Vagina (tissue), 2 donors: Measurements from ENCODE around the gene GJA3. TPM values are rescaled to one million over a fixed set of nuclear protein-coding genes. Genes with fewer than 3 reads are reported as not detected.

Experiments used
- DNase-seq, 2 donors: peaks; one replicate each; pipeline ENCODE4 v3.0.0-alpha.2; 2017; ENCODE audit errors: extremely low spot score in 2 of 2
- H3K27ac ChIP-seq: fragments of 200-600 bp; sonication (generic); one replicate; pipeline ENCODE4 v1.5.1; 2019
- H3K27me3 ChIP-seq: fragments of 200-600 bp; sonication (generic); one replicate; pipeline ENCODE4 v1.5.1; 2019
- H3K36me3 ChIP-seq, 2 donors: fragments of 200-600 bp; sonication (generic); one replicate each; pipeline ENCODE4 v1.5.1; 2017 to 2019
- H3K4me1 ChIP-seq: fragments of 200-600 bp; sonication (generic); one replicate; pipeline ENCODE4 v1.5.1; 2019
- H3K4me3 ChIP-seq, 2 donors: fragments of 200-600 bp; sonication (generic); 1 replicate in 1 of 2; 2 replicates in 1 of 2; pipeline ENCODE4 v1.5.1; 2016 to 2019
- H3K9me3 ChIP-seq: fragments of 200-600 bp; sonication (generic); one replicate; pipeline ENCODE4 v1.5.1; 2019
- POLR2A ChIP-seq, 2 donors: fragments of 450-650 bp; IDR thresholded peaks; one replicate each; pipeline ENCODE4 v1.6.1; 2017; ENCODE audit warnings: antibody characterized with exemption in 2 of 2, mild to moderate bottlenecking in 2 of 2, moderate library complexity in 2 of 2
- POLR2AphosphoS5 ChIP-seq, 2 donors: sonication (generic); formaldehyde crosslinking; IDR thresholded peaks; one replicate each; pipeline ENCODE4 v1.9.0; 2017; ENCODE audit warnings: antibody characterized with exemption in 2 of 2, mild to moderate bottlenecking in 2 of 2, low read depth in 1 of 2; ENCODE audit not compliant: insufficient read depth in 1 of 2
- intact Hi-C: fragments of 100-400 bp; cut with DNase I; formaldehyde crosslinking; loops from one replicate; pipeline ENCODE4 v1.15.1; 2023
- total RNA-seq: library from RNA; depleted of rRNA; stranded (reverse); fragments of >200 nt; gene quantifications from one replicate; pipeline ENCODE4 v1.2.3, GENCODE V29; 2016
- TF ChIP-seq, protein P1 (sequence below), 3 experiments: fragments of 450-650 bp in 2 of 3; fragments of 200-600 bp in 1 of 3; sonication (generic) in 1 of 3; IDR thresholded peaks; one replicate each; pipeline ENCODE4 v1.5.1; 2017 to 2019; ENCODE audit warnings: antibody characterized with exemption in 3 of 3, mild to moderate bottlenecking in 2 of 3, moderate library complexity in 2 of 3

The GJA3 gene
- total RNA-seq, 1 donor from 2014 or later: not detected

DNA sequence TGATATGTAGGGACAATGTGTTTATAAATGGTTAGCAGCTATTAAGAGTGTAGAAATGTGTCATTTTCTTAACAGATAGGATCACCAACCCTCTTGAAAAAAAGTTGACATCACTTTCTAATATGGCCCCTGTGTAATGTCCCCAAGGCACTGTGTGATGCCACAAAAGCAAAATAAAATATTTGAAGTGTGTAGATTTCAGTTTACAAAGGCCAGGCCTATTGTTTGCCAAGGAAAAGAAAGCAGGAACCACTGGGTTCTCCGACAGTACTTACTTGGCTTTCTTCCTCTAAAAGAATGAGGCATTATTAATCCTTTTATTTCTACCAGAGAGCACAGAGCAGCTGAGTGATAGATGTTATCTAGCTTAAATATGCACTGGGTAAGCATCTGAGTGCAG lies 10.5 kb upstream of the GJA3 start:
- H3K4me1 ChIP-seq: peaks cover 18% of the 10 kb centered on the region
- H3K27ac ChIP-seq: no peak overlapping the region
- H3K4me3 ChIP-seq: no peak overlapping the region
- DNase-seq: no peak
- H3K27me3 ChIP-seq: no peaks in the 10 kb centered on the region
- TF ChIP-seq POLR2A (IDR thresholded peaks at IDR 0.05): no peak
- TF ChIP-seq POLR2AphosphoS5 (IDR thresholded peaks at IDR 0.05; ENCODE audit: insufficient read depth in 1 of 2, low read depth in 1 of 2): no peak
- TF ChIP-seq, protein P1, sequence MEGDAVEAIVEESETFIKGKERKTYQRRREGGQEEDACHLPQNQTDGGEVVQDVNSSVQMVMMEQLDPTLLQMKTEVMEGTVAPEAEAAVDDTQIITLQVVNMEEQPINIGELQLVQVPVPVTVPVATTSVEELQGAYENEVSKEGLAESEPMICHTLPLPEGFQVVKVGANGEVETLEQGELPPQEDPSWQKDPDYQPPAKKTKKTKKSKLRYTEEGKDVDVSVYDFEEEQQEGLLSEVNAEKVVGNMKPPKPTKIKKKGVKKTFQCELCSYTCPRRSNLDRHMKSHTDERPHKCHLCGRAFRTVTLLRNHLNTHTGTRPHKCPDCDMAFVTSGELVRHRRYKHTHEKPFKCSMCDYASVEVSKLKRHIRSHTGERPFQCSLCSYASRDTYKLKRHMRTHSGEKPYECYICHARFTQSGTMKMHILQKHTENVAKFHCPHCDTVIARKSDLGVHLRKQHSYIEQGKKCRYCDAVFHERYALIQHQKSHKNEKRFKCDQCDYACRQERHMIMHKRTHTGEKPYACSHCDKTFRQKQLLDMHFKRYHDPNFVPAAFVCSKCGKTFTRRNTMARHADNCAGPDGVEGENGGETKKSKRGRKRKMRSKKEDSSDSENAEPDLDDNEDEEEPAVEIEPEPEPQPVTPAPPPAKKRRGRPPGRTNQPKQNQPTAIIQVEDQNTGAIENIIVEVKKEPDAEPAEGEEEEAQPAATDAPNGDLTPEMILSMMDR (IDR thresholded peaks at IDR 0.05): no peak
- intact Hi-C loops: no loop called here
- no peaks in the 10 kb centered on the region for H3K36me3 ChIP-seq
- no peaks in the 10 kb centered on the region for H3K9me3 ChIP-seq

DNA sequence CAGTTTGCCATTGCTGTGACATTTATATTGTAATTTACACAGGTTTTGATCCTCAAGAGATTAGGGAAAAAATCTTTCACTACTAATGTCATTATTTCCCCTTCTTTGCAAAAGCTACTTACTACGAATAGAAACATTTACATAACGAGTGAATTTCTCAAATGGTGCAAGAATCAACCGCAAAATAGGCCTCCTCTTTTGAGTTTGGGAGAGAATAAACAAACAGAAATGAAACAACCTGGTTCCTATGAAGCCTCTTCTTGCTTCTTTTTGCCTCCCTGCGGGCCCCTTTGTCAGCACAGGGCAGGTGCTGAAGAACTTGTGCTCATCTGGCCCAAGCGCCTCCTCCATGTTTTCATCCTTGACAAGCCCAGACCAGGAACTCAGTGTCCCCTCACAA lies 10.1 kb upstream of the GJA3 start:
- Histone ChIP-seq H3K27me3 (no peaks in the 10 kb centered on the region), H3K36me3 (no peaks in the 10 kb centered on the region), H3K4me1 (peaks cover 18% of the 10 kb centered on the region), H3K4me3 (no peak overlapping the region), H3K27ac (no peak overlapping the region), H3K9me3 (no peaks in the 10 kb centered on the region)
- intact Hi-C loops: no loop called here
- DNase-seq: no peak
- TF ChIP-seq POLR2A (IDR thresholded peaks at IDR 0.05) (no peak), POLR2AphosphoS5 (IDR thresholded peaks at IDR 0.05; ENCODE audit: insufficient read depth in 1 of 2, low read depth in 1 of 2) (no peak)
- TF ChIP-seq, protein P1 (IDR thresholded peaks at IDR 0.05): no peak

DNA sequence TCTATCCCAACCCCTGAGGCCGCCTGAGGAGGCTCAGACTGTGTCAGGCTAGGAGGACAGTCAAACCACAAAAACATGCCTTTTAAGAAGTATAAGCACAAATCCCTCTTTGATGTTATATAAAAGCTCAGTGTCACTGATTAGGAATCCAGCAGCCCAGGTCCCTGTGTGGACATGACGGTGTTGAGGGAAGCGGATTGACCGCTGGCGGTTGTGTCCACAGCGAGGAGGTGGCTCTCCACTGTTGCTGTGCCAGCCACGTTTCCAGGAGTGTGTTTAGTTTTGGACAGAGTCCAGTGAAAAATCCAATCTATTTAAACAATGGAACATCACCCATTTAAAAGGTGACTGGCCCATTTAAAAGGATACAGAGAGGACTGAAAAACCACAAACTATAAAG lies 7.5 kb upstream of the GJA3 start:
- Histone ChIP-seq H3K27ac (no peak overlapping the region), H3K4me1 (no peaks in the 10 kb centered on the region), H3K9me3 (no peaks in the 10 kb centered on the region), H3K36me3 (no peaks in the 10 kb centered on the region), H3K27me3 (no peaks in the 10 kb centered on the region), H3K4me3 (no peak overlapping the region)
- intact Hi-C loops: no loop called here
- no peak for TF ChIP-seq POLR2AphosphoS5 (IDR thresholded peaks at IDR 0.05; ENCODE audit: insufficient read depth in 1 of 2, low read depth in 1 of 2)
- TF ChIP-seq, protein P1 (IDR thresholded peaks at IDR 0.05): no peak
- TF ChIP-seq POLR2A (IDR thresholded peaks at IDR 0.05): no peak
- DNase-seq: no peak

DNA sequence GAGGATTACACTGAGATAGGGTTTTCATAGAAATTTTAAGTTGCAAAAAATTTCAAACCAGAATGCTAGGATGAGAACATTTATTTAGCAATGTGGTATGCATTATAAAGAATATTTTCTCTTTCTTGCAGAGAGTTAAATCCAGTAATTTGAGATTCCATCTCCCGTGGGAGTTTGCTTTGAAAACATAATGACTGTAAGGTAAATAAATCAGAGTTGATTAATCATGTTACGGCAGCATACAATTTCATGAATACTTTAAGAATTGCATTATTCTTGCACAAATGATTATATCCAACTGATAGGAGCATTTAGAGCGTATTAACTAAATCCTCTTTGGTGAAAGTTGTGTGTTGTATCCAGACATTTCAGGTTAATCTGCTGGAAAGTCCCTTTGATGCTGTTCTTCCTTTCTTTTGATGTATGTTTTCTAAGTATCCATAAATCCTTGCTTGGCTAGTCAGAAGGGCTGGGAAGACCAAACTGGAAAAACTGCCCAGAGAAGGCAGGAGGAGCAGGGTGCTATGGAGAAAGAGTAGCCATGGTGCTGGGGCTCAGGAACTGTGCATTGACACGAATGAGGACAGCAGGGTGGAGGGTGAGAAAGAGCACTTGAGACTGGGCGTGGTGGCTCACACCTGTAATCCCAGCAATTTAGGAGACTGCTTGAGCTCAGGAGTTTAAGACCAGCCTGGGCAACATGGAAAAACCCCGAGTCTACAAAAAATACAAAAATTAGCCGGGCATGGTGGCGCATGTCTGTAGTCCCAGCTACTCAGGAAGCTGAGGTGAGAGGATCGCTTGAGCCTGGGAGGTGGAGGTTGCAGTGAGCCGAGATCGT lies 4.8 kb upstream of the GJA3 start:
- Histone ChIP-seq H3K4me1 (peaks cover 10% of the 10 kb centered on the region), H3K27ac (no peak overlapping the region), H3K36me3 (no peaks in the 10 kb centered on the region), H3K9me3 (no peaks in the 10 kb centered on the region), H3K4me3 (no peak overlapping the region), H3K27me3 (no peaks in the 10 kb centered on the region)
- no peak for DNase-seq
- intact Hi-C loops: no loop called here
- TF ChIP-seq, protein P1 (IDR thresholded peaks at IDR 0.05): no peak
- TF ChIP-seq POLR2AphosphoS5 (IDR thresholded peaks at IDR 0.05; ENCODE audit: insufficient read depth in 1 of 2, low read depth in 1 of 2): no peak
- no peak for TF ChIP-seq POLR2A (IDR thresholded peaks at IDR 0.05)

DNA sequence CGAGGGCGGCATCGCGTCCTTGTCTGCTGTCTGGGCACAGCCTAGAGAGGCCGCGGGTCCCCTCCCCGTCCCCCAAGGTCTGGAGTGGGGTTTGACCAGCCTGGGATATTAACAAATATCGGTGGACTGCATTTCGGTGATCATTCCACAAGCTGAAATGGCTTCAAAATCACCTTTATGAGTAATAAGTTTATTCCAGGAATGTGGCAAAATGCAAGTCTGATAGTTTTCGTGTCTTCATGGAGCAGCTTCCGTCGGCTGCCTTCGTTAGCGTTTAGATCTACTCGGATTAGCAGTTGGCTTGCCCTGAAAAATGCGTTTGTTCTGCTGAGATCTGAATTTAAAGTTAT lies 1.1 kb upstream of the GJA3 start:
- intact Hi-C loops: no loop called here
- DNase-seq: peak in 1 of 2 donors; percentile 20
- Histone ChIP-seq H3K9me3 (no peaks in the 10 kb centered on the region), H3K4me3 (peak overlapping the region in 1 of 2 donors; percentile 48), H3K36me3 (no peaks in the 10 kb centered on the region), H3K27me3 (no peaks in the 10 kb centered on the region), H3K4me1 (peaks cover 18% of the 10 kb centered on the region), H3K27ac (no peak overlapping the region)
- TF ChIP-seq, protein P1 (IDR thresholded peaks at IDR 0.05): no peak
